ENCODE results near the gene ZCCHC8.

GRCh38 chr12:122460061-122460460 is 40.7 kb downstream of the ZCCHC8 start:
- TF ChIP-seq, protein P1, sequence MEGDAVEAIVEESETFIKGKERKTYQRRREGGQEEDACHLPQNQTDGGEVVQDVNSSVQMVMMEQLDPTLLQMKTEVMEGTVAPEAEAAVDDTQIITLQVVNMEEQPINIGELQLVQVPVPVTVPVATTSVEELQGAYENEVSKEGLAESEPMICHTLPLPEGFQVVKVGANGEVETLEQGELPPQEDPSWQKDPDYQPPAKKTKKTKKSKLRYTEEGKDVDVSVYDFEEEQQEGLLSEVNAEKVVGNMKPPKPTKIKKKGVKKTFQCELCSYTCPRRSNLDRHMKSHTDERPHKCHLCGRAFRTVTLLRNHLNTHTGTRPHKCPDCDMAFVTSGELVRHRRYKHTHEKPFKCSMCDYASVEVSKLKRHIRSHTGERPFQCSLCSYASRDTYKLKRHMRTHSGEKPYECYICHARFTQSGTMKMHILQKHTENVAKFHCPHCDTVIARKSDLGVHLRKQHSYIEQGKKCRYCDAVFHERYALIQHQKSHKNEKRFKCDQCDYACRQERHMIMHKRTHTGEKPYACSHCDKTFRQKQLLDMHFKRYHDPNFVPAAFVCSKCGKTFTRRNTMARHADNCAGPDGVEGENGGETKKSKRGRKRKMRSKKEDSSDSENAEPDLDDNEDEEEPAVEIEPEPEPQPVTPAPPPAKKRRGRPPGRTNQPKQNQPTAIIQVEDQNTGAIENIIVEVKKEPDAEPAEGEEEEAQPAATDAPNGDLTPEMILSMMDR (conservative IDR thresholded peaks at IDR 0.05; ENCODE audit: low read depth, low read length) = no peak
- TF ChIP-seq RAD21 (IDR thresholded peaks at IDR 0.05; ENCODE audit: low read length) (no peak), MXI1 (IDR thresholded peaks at IDR 0.05; ENCODE audit: borderline replicate concordance, low read depth, low read length) (no peak)

Data from IMR-90 (cell line).